Retinal pigment epithelial cell (primary cell): ENCODE data around the gene PMM2.

Experiments
- DNase-seq: peaks from one replicate; pipeline ENCODE4 v3.0.0-alpha.2; 2010; ENCODE audit warnings: low read depth
- H3K4me3 ChIP-seq: 2 replicates; pipeline ENCODE4 v1.5.1; 2011; ENCODE audit warnings: mild to moderate bottlenecking, low read length, control low read depth, moderate library complexity
- CTCF ChIP-seq: conservative IDR thresholded peaks from 2 replicates; pipeline ENCODE4 v1.5.1; 2011; ENCODE audit warnings: low read depth, low read length, control low read depth, inconsistent platforms

The PMM2 gene

GRCh38 chr16:8858994-8859912 is 61.6 kb downstream of the PMM2 start:
- DNase-seq, result no peak
- TF ChIP-seq CTCF, result no peak
- H3K4me3 ChIP-seq, result no peak overlapping the region

GRCh38 chr16:8859913-8860881 is 62.6 kb downstream of the PMM2 start:
- DNase-seq, result no peak
- H3K4me3 ChIP-seq, result no peak overlapping the region
- no peak for TF ChIP-seq CTCF

- DNase-seq, result no peak
- no peak overlapping the region for H3K4me3 ChIP-seq
- TF ChIP-seq CTCF, result no peak
Measured at GRCh38 chr16:8861563-8862308, 64.1 kb downstream of the PMM2 start.

GRCh38 chr16:8862309-8863130 is 64.9 kb downstream of the PMM2 start:
- TF ChIP-seq CTCF, result no peak
- no peak for DNase-seq

GRCh38 chr16:8863594-8864424 is 66.2 kb downstream of the PMM2 start:
- no peak overlapping the region for H3K4me3 ChIP-seq
- TF ChIP-seq CTCF, result no peak
- no peak for DNase-seq

More at GRCh38 chr16:8862309-8863130, 64.9 kb downstream of the PMM2 start:
- H3K4me3 ChIP-seq, result no peak overlapping the region
